A549 (cell line): ENCODE data around the gene CCDC150. TPM values are rescaled to one million over a fixed set of nuclear protein-coding genes. Genes with fewer than 3 reads are reported as not detected.
"Not testable (repeated sequence)": the region's sequence is repeated elsewhere in the genome, so short reads cannot be mapped to it uniquely, and the experiment has no call there.

Experiments used
- ATAC-seq, 2 experiments: fragments of 200-7000 bp in 1 of 2; fragments of >200 bp in 1 of 2; cut with Nextera tagmentation in 1 of 2; cut with Tn5 transposase in 1 of 2; 3 replicates each; pipeline versions ENCODE4 v1.8.0 to v1.9.1; 2018 to 2020; ENCODE audit warnings: mild to moderate bottlenecking in 1 of 2, moderate library complexity in 1 of 2
- CTCF ChIA-PET: fragments of 300-600 bp; sonication (Branson Sonifier 250); formaldehyde crosslinking; extraction: SDS; loops from one replicate; lab custom pipeline; 2021; ENCODE audit warnings: antibody characterized with exemption, inconsistent platforms; lab: Yijun Ruan, JAX
- POLR2A ChIA-PET: fragments of 350-600 bp; formaldehyde crosslinking; extraction: SDS; loops from one replicate; lab custom pipeline; 2021; ENCODE audit warnings: antibody characterized with exemption, inconsistent platforms; lab: Yijun Ruan, JAX
- DNase-seq, 2 experiments: peaks; one replicate each; pipeline versions ENCODE4 v3.0.0 to v3.0.0-alpha.2; 2011 to 2016; ENCODE audit warnings: low read depth in 1 of 2, low spot score in 1 of 2
- FAIRE-seq: peaks from 2 replicates; lab custom pipeline; 2011; peaks lifted over from hg19 to GRCh38; lab: Jason Lieb, UNC
- H3K27ac ChIP-seq, 2 experiments: fragments of >200 bp; sonication (Bioruptor Twin); formaldehyde crosslinking; 3 replicates each; pipeline ENCODE4 v1.5.1; 2016 to 2017
- H3K4me1 ChIP-seq: fragments of >200 bp; sonication (Bioruptor Twin); formaldehyde crosslinking; 3 replicates; pipeline ENCODE4 v1.6.1; 2016
- H3K4me2 ChIP-seq: fragments of >200 bp; sonication (Bioruptor Twin); formaldehyde crosslinking; 3 replicates; pipeline ENCODE4 v1.6.1; 2016
- H3K4me3 ChIP-seq: fragments of >200 bp; sonication (Bioruptor Twin); formaldehyde crosslinking; 3 replicates; pipeline ENCODE4 v1.5.1; 2016
- H3K9me3 ChIP-seq: fragments of >200 bp; sonication (Bioruptor Twin); formaldehyde crosslinking; 3 replicates; pipeline ENCODE4 v1.6.1; 2016
- CEBPB ChIP-seq, 2 experiments: fragments of >200 bp in 1 of 2; sonication (Bioruptor Twin) in 1 of 2; formaldehyde crosslinking in 1 of 2; IDR thresholded peaks; 2 replicates each; pipeline ENCODE4 v1.6.1; 2012 to 2016
- CHD4 ChIP-seq: fragments of 200-600 bp; sonication (generic); IDR thresholded peaks from 2 replicates; pipeline ENCODE4 v1.6.1; 2016; ENCODE audit warnings: antibody characterized with exemption, mild to moderate bottlenecking, borderline replicate concordance
- CTCF ChIP-seq: fragments of >200 bp; sonication (Bioruptor Twin); formaldehyde crosslinking; IDR thresholded peaks from 3 replicates; pipeline ENCODE4 v1.5.1; 2016
- ESRRA ChIP-seq: fragments of 150-350 bp; IDR thresholded peaks from 2 replicates; pipeline ENCODE4 v1.6.1; 2014; ENCODE audit warnings: mild to moderate bottlenecking, low read length, borderline replicate concordance
- FOSB ChIP-seq: fragments of 250-450 bp; sonication (Bioruptor Pico); IDR thresholded peaks from 2 replicates; pipeline ENCODE4 v1.5.0; 2020; ENCODE audit warnings: mild to moderate bottlenecking, moderate library complexity
- GATA3 ChIP-seq: IDR thresholded peaks from 2 replicates; pipeline ENCODE4 v1.6.1; 2012; ENCODE audit warnings: borderline replicate concordance
- HDAC2 ChIP-seq: fragments of 200-600 bp; sonication (generic); IDR thresholded peaks from 2 replicates; pipeline ENCODE4 v1.6.1; 2016
- HES2 ChIP-seq: fragments of >200 bp; sonication (Bioruptor Twin); formaldehyde crosslinking; IDR thresholded peaks from 2 replicates; pipeline ENCODE4 v1.6.1; 2016
- HEYL ChIP-seq: fragments of 250-450 bp; sonication (Bioruptor Pico); IDR thresholded peaks from 2 replicates; pipeline ENCODE4 v1.8.0; 2021; ENCODE audit warnings: mild to moderate bottlenecking, moderate library complexity
- HOXA7 ChIP-seq: fragments of 250-450 bp; sonication (Bioruptor Pico); IDR thresholded peaks from 2 replicates; pipeline ENCODE4 v1.5.0; 2020; ENCODE audit warnings: mild to moderate bottlenecking, moderate library complexity
- HOXB13 ChIP-seq: fragments of 250-450 bp; sonication (Bioruptor Pico); IDR thresholded peaks from 2 replicates; pipeline ENCODE4 v1.5.0; 2020; ENCODE audit warnings: low read depth, mild to moderate bottlenecking, moderate library complexity
- JUNB ChIP-seq: fragments of >200 bp; sonication (Bioruptor Twin); formaldehyde crosslinking; IDR thresholded peaks from 2 replicates; pipeline ENCODE4 v1.6.1; 2016
- KDM5A ChIP-seq: fragments of 200-600 bp; sonication (generic); IDR thresholded peaks from 2 replicates; pipeline ENCODE4 v1.6.1; 2016; ENCODE audit warnings: antibody characterized with exemption, mild to moderate bottlenecking
- MYC ChIP-seq: IDR thresholded peaks from 2 replicates; pipeline ENCODE4 v1.6.1; 2012; ENCODE audit warnings: mild to moderate bottlenecking, inconsistent platforms, low read length, improper control_type of control experiment, borderline replicate concordance
- POLR2AphosphoS2 ChIP-seq: conservative IDR thresholded peaks from 2 replicates; pipeline ENCODE4 v1.6.1; 2012; ENCODE audit warnings: low read length, improper control_type of control experiment, inconsistent platforms
- RARB ChIP-seq: fragments of 250-450 bp; sonication (Bioruptor Pico); IDR thresholded peaks from 2 replicates; pipeline ENCODE4 v1.8.0; 2021; ENCODE audit warnings: mild to moderate bottlenecking, moderate library complexity
- RCOR1 ChIP-seq: fragments of 150-350 bp; IDR thresholded peaks from 2 replicates; pipeline ENCODE4 v1.6.1; 2014; ENCODE audit warnings: antibody characterized with exemption, low read length, low read depth
- REST ChIP-seq: fragments of 200-600 bp; sonication (generic); IDR thresholded peaks from 2 replicates; pipeline ENCODE4 v1.6.1; 2016; ENCODE audit warnings: antibody characterized with exemption, mild to moderate bottlenecking, moderate library complexity
- RFX5 ChIP-seq: fragments of 450-650 bp; IDR thresholded peaks from 2 replicates; pipeline ENCODE4 v1.7.1; 2014; ENCODE audit warnings: antibody characterized with exemption, mild to moderate bottlenecking, moderate library complexity
- RNF2 ChIP-seq: fragments of 200-600 bp; sonication (generic); IDR thresholded peaks from 2 replicates; pipeline ENCODE4 v1.6.1; 2016; ENCODE audit warnings: low read depth, mild to moderate bottlenecking, antibody characterized with exemption, moderate library complexity, borderline replicate concordance
- SMC3 ChIP-seq: fragments of >200 bp; sonication (Bioruptor Twin); formaldehyde crosslinking; IDR thresholded peaks from 3 replicates; pipeline ENCODE4 v1.6.1; 2018; ENCODE audit warnings: inconsistent platforms
- USF2 ChIP-seq: fragments of 450-650 bp; IDR thresholded peaks from 2 replicates; pipeline ENCODE4 v1.6.1; 2014; ENCODE audit warnings: antibody characterized with exemption
- ZC3H11A ChIP-seq: fragments of 450-650 bp; IDR thresholded peaks from 2 replicates; pipeline ENCODE4 v1.6.1; 2014; ENCODE audit warnings: antibody characterized with exemption, mild to moderate bottlenecking
- ZNF302 ChIP-seq: fragments of 250-450 bp; sonication (Bioruptor Pico); IDR thresholded peaks from 2 replicates; pipeline ENCODE4 v1.9.0; 2021; ENCODE audit warnings: inconsistent platforms, mild to moderate bottlenecking, moderate library complexity
- ZSCAN20 ChIP-seq: fragments of 250-450 bp; sonication (Bioruptor Pico); IDR thresholded peaks from 2 replicates; pipeline ENCODE4 v1.8.0; 2022; ENCODE audit warnings: mild to moderate bottlenecking, moderate library complexity
- WGBS: methylation state at CpG from one replicate; pipeline ENCODE4 v1.1.6; 2017; ENCODE audit errors: missing lambda C conversion rate; 5-methylcytosine and 5-hydroxymethylcytosine counted together
- polyA plus RNA-seq, 4 experiments: library from polyadenylated mRNA; depleted of rRNA in 3 of 4; stranded (reverse); fragments of >200 nt; fragmentation: RNase III in 1 of 4; extraction: RNeasy Plus Mini Kit Qiagen cat#74134 plus additional on column Dnase treatment in 1 of 4; gene quantifications; 2 replicates in 3 of 4; 3 replicates in 1 of 4; pipeline ENCODE4 v1.2.3, GENCODE V29; 2011 to 2017

The CCDC150 gene
- polyA plus RNA-seq, 2 of the 4 experiments (the other 2 are of a cell fraction): 14.2 to 17.7 TPM

- TF ChIP-seq HES2 (no peak), CTCF (no peak)
Observed at GRCh38 chr2:196702641-196703040, 63.1 kb downstream of the CCDC150 start (continued).

- no peak for FAIRE-seq
- no peak for DNase-seq
- TF ChIP-seq JUNB (no peak), RFX5 (no peak), FOSB (no peak), KDM5A (no peak), HEYL (CRISPR knock-in tag) (no peak), ZNF302 (CRISPR knock-in tag) (no peak), ZC3H11A (no peak), SMC3 (no peak), HDAC2 (no peak), RARB (no peak), GATA3 (no peak), RNF2 (no peak), POLR2AphosphoS2 (no peak), USF2 (no peak)
- no peaks in the 10 kb centered on the region for H3K4me1 ChIP-seq
- H3K4me2 ChIP-seq: no peak overlapping the region
- H3K9me3 ChIP-seq: no peaks in the 10 kb centered on the region
- ChIA-PET POLR2A (no interaction called here), CTCF (no interaction called here)
- ATAC-seq: no peak
- H3K27ac ChIP-seq: no peak overlapping the region
- no peak overlapping the region for H3K4me3 ChIP-seq
Observed at GRCh38 chr2:196703695-196704094, 64.2 kb downstream of the CCDC150 start.

GRCh38 chr2:196710056-196710455 lies 70.5 kb downstream of the CCDC150 start:
- H3K9me3 ChIP-seq, H3K4me3 ChIP-seq, FAIRE-seq, H3K4me2 ChIP-seq, POLR2A ChIA-PET, ATAC-seq, H3K4me1 ChIP-seq, H3K27ac ChIP-seq, DNase-seq: not testable (repeated sequence)
- 87% methylated on average over 10 of the region's 10 CpGs for WGBS
- CTCF ChIA-PET: interaction anchor here (0.9 to 1.5 kb wide), 2 partner anchors 9 to 11 kb away, joined by 3 to 4 read pairs; no protein-coding TSS in a partner anchor

GRCh38 chr2:196711625-196712024 lies 72.1 kb downstream of the CCDC150 start:
- CTCF ChIA-PET: no interaction called here
- FAIRE-seq (no peak), ATAC-seq (no peak), DNase-seq (no peak)
- H3K27ac ChIP-seq: no peak overlapping the region
- no peak overlapping the region for H3K4me3 ChIP-seq
- H3K4me2 ChIP-seq: no peak overlapping the region
- POLR2A ChIA-PET: no interaction called here
- 0 out of 3 replicates have a peak, but pooled peaks cover 2% of the 10 kb centered on the region for H3K9me3 ChIP-seq
- no peaks in the 10 kb centered on the region for H3K4me1 ChIP-seq
- TF ChIP-seq ESRRA (no peak), HOXB13 (CRISPR knock-in tag) (no peak)
- TF ChIP-seq, all 56 proteins: peak for 0

GRCh38 chr2:196712867-196713266 lies 73.4 kb downstream of the CCDC150 start:
- CTCF ChIA-PET: no interaction called here
- WGBS: 95% methylated on average over 2 of the region's 2 CpGs
- DNase-seq (no peak), ATAC-seq (no peak), FAIRE-seq (no peak)
- Histone ChIP-seq H3K4me1 (peaks cover under 1% of the 10 kb centered on the region; the same call in 1 of the 3 replicates), H3K4me3 (no peak overlapping the region), H3K27ac (no peak overlapping the region), H3K9me3 (0 out of 3 replicates have a peak, but pooled peaks cover 2% of the 10 kb centered on the region), H3K4me2 (no peak overlapping the region)
- POLR2A ChIA-PET: no interaction called here
- TF ChIP-seq CHD4 (no peak), REST (no peak), ZSCAN20 (no peak), MYC (no peak), HDAC2 (no peak), GATA3 (no peak), ESRRA (no peak), RCOR1 (no peak), CEBPB (IDR thresholded peaks at IDR 0.05) (no peak), HOXA7 (no peak), RNF2 (no peak)
